Stimulated activated CD4-positive, alpha-beta T cell treated with anti-CD3 and anti-CD28 coated beads, TNF-alpha, amount 100 ng/mL, for 48 hours (primary cell): ENCODE results near the gene TXN2.
"Not testable (repeated sequence)": the region's sequence is repeated elsewhere in the genome, so short reads cannot be mapped to it uniquely, and the experiment has no call there.

Source experiments
- DNase-seq, 3 donors: peaks; one replicate each; pipeline ENCODE4 v3.0.0-alpha.2; 2020; ENCODE audit warnings: low read depth in 3 of 3

The TXN2 gene

DNA sequence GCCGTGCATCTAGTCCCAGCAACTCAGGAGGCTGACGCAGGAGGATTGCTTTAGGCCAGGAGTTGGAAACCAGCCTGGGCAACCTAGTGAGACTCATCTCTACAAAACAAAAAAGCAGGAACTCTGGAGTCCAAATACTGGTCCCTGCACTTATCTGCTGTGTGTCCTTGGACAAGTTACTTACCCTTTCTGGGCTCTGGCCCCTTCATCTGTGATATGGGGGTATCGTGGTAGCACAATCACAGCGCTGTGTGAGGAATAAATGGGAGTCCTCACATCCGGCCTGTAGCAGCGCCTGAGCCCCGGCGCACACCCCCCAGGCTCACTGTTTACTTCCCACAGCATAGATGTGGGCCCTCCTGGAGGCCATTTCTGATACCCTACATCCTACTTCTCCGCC is 49.5 kb downstream of the TXN2 start:
- DNase-seq, result no peak

DNA sequence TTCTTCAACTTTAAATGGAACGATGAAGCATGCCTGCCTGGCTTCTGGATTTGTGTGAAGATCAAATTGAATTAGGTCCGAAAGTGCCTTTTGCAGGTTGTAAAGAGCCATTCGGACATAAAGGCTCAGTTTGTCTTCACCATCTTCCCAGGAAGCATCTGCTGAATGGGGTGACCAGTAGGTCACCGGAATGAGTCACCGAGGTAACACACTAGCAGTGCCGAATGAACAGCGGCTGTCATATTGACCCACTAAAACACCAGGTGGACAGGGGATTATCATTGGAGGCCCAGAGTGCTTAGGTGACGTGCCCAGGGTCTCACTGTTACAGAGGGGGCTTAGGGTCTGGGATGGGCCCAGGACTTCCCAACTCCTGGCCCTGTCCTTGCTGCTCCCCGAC is 50.6 kb downstream of the TXN2 start:
- no peak for DNase-seq

DNA sequence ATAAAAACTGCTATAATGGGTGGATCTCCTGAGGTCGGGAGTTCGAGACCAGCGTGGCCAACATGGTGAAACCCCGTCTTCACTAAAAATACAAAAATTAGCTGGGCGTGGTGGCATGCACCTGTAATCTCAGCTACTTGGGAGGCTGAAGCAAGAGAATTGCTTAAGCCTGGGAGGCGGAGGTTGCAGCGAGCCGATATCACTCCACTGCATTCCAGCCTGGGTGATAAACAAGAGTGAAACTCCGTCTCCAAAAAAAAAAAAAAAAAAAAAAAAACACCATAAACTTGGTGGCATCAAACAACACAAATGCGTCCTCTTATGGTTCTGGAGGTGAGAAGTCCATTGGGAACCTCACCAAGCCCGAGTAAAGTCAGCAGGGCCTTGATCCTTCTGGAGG is 53.5 kb downstream of the TXN2 start:
- not testable (repeated sequence) for DNase-seq

DNA sequence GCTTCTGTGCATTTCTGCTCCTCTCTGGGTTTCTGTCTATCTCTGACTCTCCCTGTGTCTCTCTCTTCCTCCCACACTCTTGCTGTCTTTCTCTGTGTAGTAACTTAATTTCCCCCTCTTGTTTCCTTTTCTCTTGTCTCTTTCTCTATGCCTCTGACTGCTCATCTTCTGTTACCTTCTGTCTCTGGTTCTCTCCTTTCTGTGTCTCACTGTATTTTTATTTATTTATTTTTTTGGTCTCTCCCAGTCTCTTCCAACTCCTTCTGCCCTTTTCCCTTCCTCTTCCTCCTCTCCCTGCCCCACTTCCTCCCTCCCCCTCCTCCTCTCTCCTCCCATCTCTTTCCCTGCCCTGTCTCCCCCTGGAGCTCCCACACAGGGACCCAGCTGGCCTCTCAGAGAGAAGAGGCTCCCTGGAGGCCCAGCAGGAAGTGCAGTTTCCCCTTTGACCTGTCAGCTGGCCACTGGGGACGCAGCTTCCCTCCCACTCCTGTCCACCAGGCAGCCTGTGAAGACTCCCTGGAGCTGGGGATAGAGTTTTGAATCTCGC is 55.4 kb downstream of the TXN2 start:
- DNase-seq, result no peak

DNA sequence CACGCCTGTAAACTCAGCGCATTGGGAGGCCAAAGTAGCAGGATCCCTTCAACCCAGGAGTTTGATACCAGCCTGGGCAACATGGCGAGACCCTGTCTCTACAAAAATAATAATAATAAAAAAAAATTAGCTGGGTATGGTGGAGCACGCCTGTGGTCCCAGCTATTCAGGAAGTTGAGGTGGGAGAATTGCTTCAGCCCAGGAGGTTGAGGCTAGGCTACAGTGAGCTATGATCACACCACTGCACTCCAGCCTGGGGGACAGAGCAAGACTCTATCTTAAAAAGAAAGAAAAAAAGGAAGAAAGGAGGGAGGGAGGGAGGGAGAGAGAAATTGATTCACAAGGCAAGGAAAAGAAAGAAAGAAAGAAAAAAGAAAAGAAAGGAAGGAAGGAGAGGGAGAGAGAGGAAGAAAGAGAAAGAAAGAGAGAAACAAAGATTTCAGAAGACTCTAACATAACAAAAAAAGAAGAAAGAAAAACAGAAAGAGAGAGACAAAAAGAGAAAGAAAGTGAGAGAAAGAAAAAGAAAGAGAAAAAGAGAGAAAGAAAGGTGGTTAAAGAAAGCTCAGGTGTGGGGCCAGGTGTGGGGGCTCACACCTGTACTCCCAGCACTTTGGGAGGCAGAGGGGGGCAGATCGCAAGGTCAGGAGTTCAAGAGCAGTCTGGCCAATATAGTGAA is 56.4 kb downstream of the TXN2 start:
- no peak for DNase-seq

DNA sequence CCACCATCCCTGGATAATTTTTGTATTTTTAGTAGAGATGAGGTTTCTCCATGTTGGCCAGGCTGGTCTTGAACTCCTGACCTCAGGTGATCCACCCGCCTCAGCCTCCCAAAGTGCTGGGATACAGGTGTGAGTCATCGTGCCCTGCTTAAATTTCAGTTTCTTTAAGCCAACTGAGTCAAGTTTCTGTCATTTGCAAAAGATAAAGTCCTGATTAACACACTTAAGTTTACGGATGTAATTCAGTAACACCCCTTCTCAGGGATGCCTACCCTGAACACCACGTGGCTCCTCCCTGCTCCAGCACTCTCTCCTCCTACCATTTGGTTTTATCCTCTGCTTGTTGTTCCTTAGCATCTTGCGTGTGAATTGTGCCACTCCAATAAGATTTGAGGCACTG is 57.0 kb downstream of the TXN2 start:
- DNase-seq, result not testable (repeated sequence)

DNA sequence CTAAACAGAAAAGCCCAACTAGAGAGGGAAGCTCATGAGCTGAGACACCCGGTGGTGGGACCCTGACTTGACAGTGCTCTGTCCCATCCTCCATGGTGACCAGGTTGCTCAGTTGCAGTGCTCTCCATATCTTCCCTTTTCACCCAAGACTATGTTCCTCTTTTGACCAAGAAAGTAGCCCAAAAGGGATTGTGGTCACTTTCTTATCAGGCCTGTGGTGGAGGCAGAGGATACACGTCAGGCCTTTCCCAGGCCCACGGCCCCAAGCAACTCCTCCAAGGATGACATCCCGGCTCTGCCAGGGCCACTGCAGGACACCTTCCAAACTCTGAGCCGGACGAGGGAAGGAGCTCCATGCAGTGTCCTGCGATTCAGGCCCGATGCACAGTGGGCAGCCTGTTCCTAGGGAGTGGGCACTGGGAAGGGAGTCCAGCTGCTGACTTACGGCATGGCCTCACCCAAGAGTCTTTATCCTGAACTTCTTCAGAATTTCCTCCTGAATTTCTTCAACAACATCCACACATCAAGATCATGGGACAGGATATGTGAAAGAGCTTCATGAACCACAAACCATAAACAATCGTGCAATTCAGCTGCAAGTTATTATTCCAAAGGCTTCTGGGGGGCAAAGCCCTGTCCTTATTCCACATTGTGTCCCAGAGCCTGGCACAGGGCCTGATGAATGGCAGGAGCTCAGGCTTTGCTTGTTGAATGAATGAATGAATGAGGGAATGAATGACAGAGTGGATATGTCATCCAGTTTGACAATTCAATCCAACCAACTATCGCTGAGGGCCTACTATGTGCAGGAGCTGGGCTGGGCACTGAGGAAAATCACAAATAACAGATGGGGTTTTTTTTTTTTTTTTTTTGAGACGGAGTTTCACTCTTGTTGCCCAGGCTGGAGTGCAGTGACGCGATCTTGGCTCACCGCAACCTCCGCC is 57.7 kb downstream of the TXN2 start:
- DNase-seq, result no peak

DNA sequence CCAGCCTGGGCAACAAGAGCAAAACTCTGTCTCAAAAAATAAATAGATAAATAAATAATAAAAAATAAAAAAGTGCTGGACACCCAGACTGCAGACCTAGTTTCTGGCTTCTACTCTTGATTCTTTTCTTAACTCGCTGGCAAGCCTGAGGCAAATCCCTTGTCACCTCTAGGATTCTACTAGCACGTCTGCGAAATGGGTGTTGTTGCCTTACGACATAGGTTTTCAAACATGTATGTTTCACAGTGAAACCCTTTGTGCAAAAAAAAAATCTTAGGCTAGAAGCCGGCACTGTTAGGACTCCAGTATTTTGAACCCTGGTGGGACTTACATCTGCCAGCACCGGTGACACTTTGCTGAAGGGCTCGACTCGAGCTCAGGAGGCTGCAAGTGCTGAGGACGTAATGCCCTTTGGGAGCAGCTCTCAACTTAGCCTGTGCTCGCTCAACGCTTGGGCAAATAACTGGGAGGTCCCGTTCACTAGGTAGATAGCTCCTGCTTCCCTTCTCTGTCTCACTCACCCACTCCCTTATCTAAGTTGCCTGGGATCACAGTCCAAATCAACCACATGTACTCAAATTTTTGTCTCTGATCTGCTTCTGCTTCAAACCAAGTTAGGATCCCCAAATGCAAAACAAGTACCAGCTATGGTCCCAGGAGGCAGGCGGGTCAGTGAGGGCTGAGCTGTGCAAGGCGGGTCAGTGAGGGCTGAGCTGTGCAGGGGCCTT is 59.0 kb downstream of the TXN2 start:
- DNase-seq, result no peak

DNA sequence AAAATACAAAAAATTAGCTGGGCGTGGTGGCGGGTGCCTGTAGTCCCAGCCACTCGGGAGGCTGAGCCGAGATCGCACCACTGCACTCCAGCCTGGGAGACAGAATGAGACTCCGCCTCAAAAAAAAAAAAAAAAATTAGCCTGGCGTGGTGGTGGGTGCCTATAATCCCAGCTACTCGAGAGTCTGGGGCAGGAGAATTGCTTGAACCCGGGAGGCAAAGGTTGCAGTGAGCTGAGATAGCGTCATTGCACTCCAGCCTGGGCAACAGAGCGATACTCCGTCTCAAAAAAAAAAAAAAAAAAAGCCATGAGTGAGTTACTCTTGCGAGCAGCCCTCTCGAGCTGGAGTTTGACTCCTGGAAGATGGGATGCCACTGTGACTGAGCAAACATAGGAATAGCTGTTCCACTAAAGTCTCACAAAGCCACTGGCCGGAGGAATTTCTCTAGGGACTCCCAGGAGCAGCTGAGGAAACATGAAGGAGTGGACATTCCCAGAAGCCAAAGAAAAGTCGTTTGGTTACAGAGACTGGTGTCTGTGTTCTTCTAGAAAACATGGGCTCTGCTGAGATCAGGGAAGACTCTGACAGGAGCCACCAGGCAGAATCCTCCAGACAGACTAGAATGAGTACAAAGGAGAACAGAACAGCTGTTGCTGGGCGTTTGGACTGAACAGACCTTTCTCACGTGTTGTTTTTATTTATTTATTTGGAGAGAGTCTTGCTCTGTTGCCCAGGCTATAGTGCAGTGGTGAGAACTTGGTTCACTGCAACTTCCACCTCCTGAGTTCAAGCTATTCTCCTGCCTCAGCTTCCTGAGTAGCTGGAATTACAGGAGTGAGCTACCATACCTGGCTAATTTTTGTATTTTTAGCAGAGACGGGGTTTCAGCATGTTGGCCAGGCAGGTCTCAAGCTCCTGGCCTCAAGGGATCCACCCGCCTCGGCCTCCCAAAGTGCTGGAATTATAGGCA is 61.2 kb downstream of the TXN2 start:
- no peak for DNase-seq

DNA sequence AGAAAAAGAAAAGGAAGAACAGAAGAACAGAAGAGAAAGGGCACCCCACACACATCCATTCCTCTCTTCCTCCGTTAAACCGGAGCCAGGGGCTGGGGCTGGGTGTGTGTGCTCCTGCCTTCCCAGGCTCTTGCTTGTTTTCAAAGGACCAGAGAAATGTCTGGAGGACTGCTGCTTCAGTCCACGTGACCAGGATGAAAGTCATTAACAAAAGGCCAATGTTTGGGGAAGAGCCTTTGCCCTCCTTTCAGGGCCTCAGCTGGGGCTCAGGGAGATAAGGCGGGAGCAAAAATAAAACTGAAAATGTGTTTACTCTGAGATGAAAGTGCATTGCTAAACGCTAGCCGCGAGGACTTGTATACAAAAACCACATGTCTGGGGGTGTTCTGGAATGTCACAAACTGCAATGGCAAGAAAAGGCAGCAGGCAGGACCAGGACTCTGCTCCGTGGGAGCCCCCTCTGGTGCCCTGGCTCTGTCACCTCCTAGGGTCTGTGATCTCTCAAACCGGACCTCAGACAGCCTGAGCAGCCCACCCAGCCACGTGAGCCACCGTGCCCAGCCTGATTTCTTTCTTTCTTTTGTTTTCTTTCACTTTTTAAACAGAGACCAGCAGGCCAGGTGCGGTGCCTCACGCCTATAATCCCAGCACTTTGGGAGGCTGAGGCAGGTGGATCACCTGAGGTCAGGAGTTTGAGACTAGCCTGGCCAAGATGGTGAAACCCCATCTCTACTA is 62.1 kb downstream of the TXN2 start:
- no peak for DNase-seq

DNA sequence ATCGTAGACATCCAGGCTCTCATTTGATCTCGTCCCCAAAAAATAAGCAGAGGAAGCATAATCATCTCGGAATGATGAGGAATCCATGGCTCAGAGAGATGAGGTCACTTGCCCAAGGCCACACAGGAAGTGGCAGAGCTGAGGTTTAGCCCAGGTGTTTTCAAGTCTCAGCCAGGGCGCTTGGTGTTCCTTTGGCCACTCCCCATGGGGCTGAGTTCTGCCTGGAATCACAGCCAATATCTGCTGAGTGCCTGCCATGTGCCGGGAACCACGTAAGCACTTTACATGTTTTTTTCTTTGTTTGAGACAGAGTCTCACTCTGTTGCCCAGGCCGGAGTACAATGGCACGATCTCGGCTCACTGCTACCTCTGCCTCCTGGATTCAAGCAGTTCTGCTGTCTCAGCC is 64.2 kb downstream of the TXN2 start:
- DNase-seq, result no peak
